ENCODE measurements around the gene SLC13A2. TPM values are rescaled to one million over a fixed set of nuclear protein-coding genes. Genes with fewer than 3 reads are reported as not detected.
"Not testable (repeated sequence)": the region's sequence is repeated elsewhere in the genome, so short reads cannot be mapped to it uniquely, and the experiment has no call there.

Gene SLC13A2
- polyA plus RNA-seq, 1 experiment, result not detected

DNA sequence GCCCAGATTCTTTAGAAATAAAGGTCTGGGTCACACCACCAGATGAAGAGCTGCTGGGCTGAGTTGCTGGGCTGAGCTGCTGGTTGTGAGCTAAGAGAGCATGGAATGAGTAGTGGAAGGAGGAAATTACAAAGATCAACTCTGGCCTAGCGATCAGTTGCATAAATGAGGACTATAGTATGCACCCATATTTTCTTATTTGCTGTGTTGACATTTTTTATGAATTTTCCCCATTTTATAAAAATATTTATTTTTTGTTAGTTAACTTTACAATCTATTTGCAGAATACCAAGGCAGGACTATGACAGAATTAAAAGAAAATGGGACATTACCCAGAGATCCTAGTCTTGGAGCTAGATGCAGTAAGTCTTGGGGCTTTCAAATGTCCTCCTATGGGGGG is 23.6 kb upstream of the SLC13A2 start:
- H3K27ac ChIP-seq (ENCODE audit: low read depth, low read length), result no peak overlapping the region
- H3K4me3 ChIP-seq (ENCODE audit: low read depth, low read length), result no peak overlapping the region
- TF ChIP-seq CTCF (IDR thresholded peaks at IDR 0.05; ENCODE audit: low read depth, low read length), result no peak
- H3K9me3 ChIP-seq (ENCODE audit: control insufficient read depth, insufficient read depth, low read length), result no peaks in the 10 kb centered on the region
- POLR2A ChIA-PET, result no interaction called here
- peaks cover 9% of the 10 kb centered on the region for H3K27me3 ChIP-seq (ENCODE audit: control insufficient read depth, insufficient read depth, low read length)
- CTCF ChIA-PET, result interaction anchor here (0.6 kb wide), 1 partner anchor 58 kb away, joined by 3 read pairs; no protein-coding TSS in a partner anchor
- DNase-seq (ENCODE audit: low read depth, low spot score), result no peak

DNA sequence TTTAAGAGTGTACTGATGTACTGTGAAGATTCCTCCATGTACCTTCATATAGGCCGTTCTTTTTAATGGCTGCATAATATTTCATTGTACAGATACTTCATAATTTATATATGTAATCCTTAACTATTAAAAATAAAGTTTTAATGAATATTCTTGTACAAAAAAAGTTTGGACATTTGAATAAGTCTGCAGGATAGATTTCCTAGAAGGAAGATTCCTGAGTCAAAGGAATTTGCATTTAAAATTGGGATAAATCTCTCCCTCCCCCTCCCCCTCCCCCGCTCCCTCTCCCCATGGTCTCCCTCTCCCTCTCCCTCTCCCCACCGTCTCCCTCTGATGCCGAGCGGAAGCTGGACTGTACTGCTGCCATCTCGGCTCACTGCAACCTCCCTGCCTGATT is 15.6 kb upstream of the SLC13A2 start:
- Histone ChIP-seq H3K9me3 (ENCODE audit: control insufficient read depth, insufficient read depth, low read length) (no peaks in the 10 kb centered on the region), H3K27ac (ENCODE audit: low read depth, low read length) (no peak overlapping the region), H3K27me3 (ENCODE audit: control insufficient read depth, insufficient read depth, low read length) (peaks cover 8% of the 10 kb centered on the region), H3K4me3 (ENCODE audit: low read depth, low read length) (no peak overlapping the region)
- no peak for TF ChIP-seq CTCF (IDR thresholded peaks at IDR 0.05; ENCODE audit: low read depth, low read length)
- ChIA-PET POLR2A (no interaction called here), CTCF (no interaction called here)
- no peak for DNase-seq (ENCODE audit: low read depth, low spot score)

GRCh38 chr17:28458881-28459280 is 14.6 kb upstream of the SLC13A2 start:
- H3K27ac ChIP-seq (ENCODE audit: low read depth, low read length); CTCF ChIA-PET; POLR2A ChIA-PET; H3K9me3 ChIP-seq (ENCODE audit: control insufficient read depth, insufficient read depth, low read length); DNase-seq (ENCODE audit: low read depth, low spot score); H3K4me3 ChIP-seq (ENCODE audit: low read depth, low read length): not testable (repeated sequence)
- peaks cover 12% of the 10 kb centered on the region for H3K27me3 ChIP-seq (ENCODE audit: control insufficient read depth, insufficient read depth, low read length)

GRCh38 chr17:28460901-28461300 is 12.5 kb upstream of the SLC13A2 start:
- H3K27me3 ChIP-seq (ENCODE audit: control insufficient read depth, insufficient read depth, low read length), result peaks cover 15% of the 10 kb centered on the region
- no peak overlapping the region for H3K27ac ChIP-seq (ENCODE audit: low read depth, low read length)
- no peak overlapping the region for H3K4me3 ChIP-seq (ENCODE audit: low read depth, low read length)
- ChIA-PET POLR2A (no interaction called here), CTCF (no interaction called here)
- DNase-seq (ENCODE audit: low read depth, low spot score), result no peak
- no peaks in the 10 kb centered on the region for H3K9me3 ChIP-seq (ENCODE audit: control insufficient read depth, insufficient read depth, low read length)
- no peak for TF ChIP-seq CTCF (IDR thresholded peaks at IDR 0.05; ENCODE audit: low read depth, low read length)

DNA sequence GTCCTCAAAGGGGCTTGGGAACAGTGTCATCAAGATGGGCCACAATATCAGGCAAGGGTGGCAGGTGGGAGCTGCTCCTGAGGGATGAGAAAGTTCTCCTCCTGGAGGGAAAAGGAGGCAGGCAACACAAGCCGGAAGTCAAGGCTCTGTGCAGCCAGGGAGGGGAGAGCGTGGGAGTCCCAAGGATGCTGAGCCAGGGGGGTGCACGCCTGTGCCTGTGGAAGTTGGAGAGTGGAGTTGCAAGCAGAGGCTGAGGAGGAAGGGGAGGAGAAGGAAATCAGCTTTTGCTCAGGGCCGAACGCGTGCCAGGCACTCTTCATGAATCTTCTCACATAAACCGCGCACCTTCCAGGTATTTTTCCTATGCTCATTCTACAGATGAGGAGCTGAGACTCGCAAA is 7.4 kb upstream of the SLC13A2 start:
- ChIA-PET POLR2A (no interaction called here), CTCF (no interaction called here)

More for the DNA sequence above, 7.4 kb upstream of the SLC13A2 start:
- Histone ChIP-seq H3K4me3 (ENCODE audit: low read depth, low read length) (no peak overlapping the region), H3K27me3 (ENCODE audit: control insufficient read depth, insufficient read depth, low read length) (peaks cover 36% of the 10 kb centered on the region), H3K9me3 (ENCODE audit: control insufficient read depth, insufficient read depth, low read length) (no peaks in the 10 kb centered on the region), H3K27ac (ENCODE audit: low read depth, low read length) (no peak overlapping the region)
- no peak for TF ChIP-seq CTCF (IDR thresholded peaks at IDR 0.05; ENCODE audit: low read depth, low read length)
- no peak for DNase-seq (ENCODE audit: low read depth, low spot score)
